ENCODE measurements around the gene SMARCA2. TPM values are rescaled to one million over a fixed set of nuclear protein-coding genes. Genes with fewer than 3 reads are reported as not detected.

Gene SMARCA2
- total and polyA plus RNA-seq, 2 donors (not counting 1 experiment from before 2014, with no cell fraction given) = 75.3 to 250 TPM

- intact Hi-C loops (cut with micrococcal nuclease) = no loop called here
- Mint-ChIP-seq H3K27me3 (no peaks in the 10 kb centered on the region), H3K27ac (no peak overlapping the region), H3K4me1 (no peaks in the 10 kb centered on the region), H3K9me3 (ENCODE audit: insufficient read depth) (no peaks in the 10 kb centered on the region), H3K4me3 (no peak overlapping the region)
- no peaks in the 10 kb centered on the region for H3K4me1 ChIP-seq (ENCODE audit: control insufficient read depth in 2 of 2, insufficient read depth in 2 of 2, low read length in 2 of 2)
- H3K27me3 ChIP-seq (replicated peaks in 1 of 4; ENCODE audit: control extremely low read depth in 1 of 4, control insufficient read depth in 3 of 4, insufficient read depth in 4 of 4, low read length in 3 of 4) = no peaks in the 10 kb centered on the region
- H3K36me3 ChIP-seq (replicated peaks in 1 of 2; ENCODE audit: control extremely low read depth in 1 of 2, control insufficient read depth in 1 of 2, extremely low read depth in 1 of 2, insufficient read depth in 2 of 2, low read length in 1 of 2) = peaks cover 19 to 75% of the 10 kb centered on the region in 2 experiments
- TF ChIP-seq EZH2 (IDR thresholded peaks at IDR 0.05; ENCODE audit: borderline replicate concordance, insufficient read depth, low read depth, low read length, poor library complexity, severe bottlenecking) = no peak
- TF ChIP-seq CTCF (IDR thresholded peaks at IDR 0.05) = no peak
- H3K4me3 ChIP-seq (ENCODE audit: control extremely low read depth in 1 of 5, extremely low read depth in 1 of 5, insufficient read depth in 1 of 5, low read depth in 2 of 5, low read length in 4 of 5) = no peak overlapping the region
- H3K27ac ChIP-seq (ENCODE audit: low read length in 2 of 2) = no peak overlapping the region
- H4K20me1 ChIP-seq (ENCODE audit: control insufficient read depth, insufficient read depth, low read length, poor library complexity, severe bottlenecking) = no peaks in the 10 kb centered on the region
- no peaks in the 10 kb centered on the region for H3K9me3 ChIP-seq (ENCODE audit: control extremely low read depth in 1 of 3, control insufficient read depth in 2 of 3, insufficient read depth in 1 of 3, low read length in 2 of 3)
- H2AFZ ChIP-seq (ENCODE audit: insufficient read depth, low read depth, low read length, poor library complexity, severe bottlenecking) = no peak overlapping the region
- no peaks in the 10 kb centered on the region for H3K79me2 ChIP-seq (ENCODE audit: control insufficient read depth, insufficient read depth, low read length)
- DNase-seq (no peak), ATAC-seq (ENCODE audit: low read depth) (no peak)
- ChIA-PET CTCF (interaction anchor here (1.1 kb wide), 1 partner anchor 14 kb away, joined by 3 read pairs; no protein-coding TSS in a partner anchor), POLR2A (no interaction called here)
- 91% methylated on average over 6 of the region's 8 CpGs for WGBS (ENCODE audit: insufficient coverage)
- no peak overlapping the region for H3K9ac ChIP-seq (ENCODE audit: low read length)
- H3K4me2 ChIP-seq (replicated peaks; ENCODE audit: low read depth, low read length, poor library complexity, severe bottlenecking) = no peak overlapping the region
Measured at GRCh38 chr9:2072752-2073405, 57.7 kb downstream of the SMARCA2 start.

GRCh38 chr9:2082772-2083171, 67.6 kb downstream of the SMARCA2 start:
- no peaks in the 10 kb centered on the region for H4K20me1 ChIP-seq (ENCODE audit: control insufficient read depth, insufficient read depth, low read length, poor library complexity, severe bottlenecking)
- H3K4me1 ChIP-seq (ENCODE audit: control insufficient read depth in 2 of 2, insufficient read depth in 2 of 2, low read length in 2 of 2) = no peaks in the 10 kb centered on the region
- DNase-seq (no peak), ATAC-seq (ENCODE audit: low read depth) (no peak)
- no peaks in the 10 kb centered on the region for H3K9me3 ChIP-seq (ENCODE audit: control extremely low read depth in 1 of 3, control insufficient read depth in 2 of 3, insufficient read depth in 1 of 3, low read length in 2 of 3)
- no peak overlapping the region for H3K27ac ChIP-seq (ENCODE audit: low read length in 2 of 2)
- H3K9ac ChIP-seq (ENCODE audit: low read length) = no peak overlapping the region
- CTCF ChIA-PET = no interaction called here
- intact Hi-C loops (cut with micrococcal nuclease) = loop anchor here (10.0 kb wide), 1 partner anchor 138 kb away; no protein-coding TSS in a partner anchor
- POLR2A ChIA-PET = no interaction called here
- Mint-ChIP-seq H3K27ac (no peak overlapping the region), H3K27me3 (no peaks in the 10 kb centered on the region), H3K4me3 (no peak overlapping the region), H3K9me3 (ENCODE audit: insufficient read depth) (no peaks in the 10 kb centered on the region), H3K4me1 (no peaks in the 10 kb centered on the region)
- no peak overlapping the region for H2AFZ ChIP-seq (ENCODE audit: insufficient read depth, low read depth, low read length, poor library complexity, severe bottlenecking)
- no peaks in the 10 kb centered on the region for H3K79me2 ChIP-seq (ENCODE audit: control insufficient read depth, insufficient read depth, low read length)
- TF ChIP-seq EZH2 (IDR thresholded peaks at IDR 0.05; ENCODE audit: borderline replicate concordance, insufficient read depth, low read depth, low read length, poor library complexity, severe bottlenecking) (no peak), CTCF (IDR thresholded peaks at IDR 0.05) (no peak)
- H3K4me3 ChIP-seq (ENCODE audit: control extremely low read depth in 1 of 5, extremely low read depth in 1 of 5, insufficient read depth in 1 of 5, low read depth in 2 of 5, low read length in 4 of 5) = no peak overlapping the region
- H3K27me3 ChIP-seq (replicated peaks in 1 of 4; ENCODE audit: control extremely low read depth in 1 of 4, control insufficient read depth in 3 of 4, insufficient read depth in 4 of 4, low read length in 3 of 4) = no peaks in the 10 kb centered on the region
- WGBS (ENCODE audit: insufficient coverage) = no CpG with 5 or more reads among the region's 2 CpGs
- H3K4me2 ChIP-seq (replicated peaks; ENCODE audit: low read depth, low read length, poor library complexity, severe bottlenecking) = no peak overlapping the region
- peaks cover 14 to 93% of the 10 kb centered on the region in 2 experiments for H3K36me3 ChIP-seq (replicated peaks in 1 of 2; ENCODE audit: control extremely low read depth in 1 of 2, control insufficient read depth in 1 of 2, extremely low read depth in 1 of 2, insufficient read depth in 2 of 2, low read length in 1 of 2)
